ENCODE data around the gene URI1. TPM values are rescaled to one million over a fixed set of nuclear protein-coding genes. Genes with fewer than 3 reads are reported as not detected.

Gene URI1
- total and polyA plus RNA-seq, 2 donors (not counting 1 experiment from before 2014, with no cell fraction given): 21.3 to 54.2 TPM

- peaks cover 30% of the 10 kb centered on the region for H4K20me1 ChIP-seq (ENCODE audit: control insufficient read depth, insufficient read depth, low read length, poor library complexity, severe bottlenecking)
- peak overlapping the region; percentile 78 for H2AFZ ChIP-seq (ENCODE audit: insufficient read depth, low read depth, low read length, poor library complexity, severe bottlenecking)
- CTCF ChIA-PET: interaction anchor here (0.6 to 2.9 kb wide), 6 partner anchors 21 to 337 kb away, joined by 3 to 10 read pairs (median 4); partner anchors contain the start of genes PLEKHF1 and POP4
- no peaks in the 10 kb centered on the region for H3K9me3 ChIP-seq (ENCODE audit: control extremely low read depth in 1 of 3, control insufficient read depth in 2 of 3, insufficient read depth in 1 of 3, low read length in 2 of 3)
- H3K27ac ChIP-seq (ENCODE audit: low read length in 2 of 2): peak overlapping the region; percentile 46 to 67
- peaks cover 7% of the 10 kb centered on the region for H3K27me3 Mint-ChIP-seq
- peak overlapping the region; percentile 97 for H3K4me3 Mint-ChIP-seq
- DNase-seq: peak; percentile 80
- peak overlapping the region; percentile 94 for H3K27ac Mint-ChIP-seq
- peaks cover 44% of the 10 kb centered on the region for H3K4me1 Mint-ChIP-seq
- intact Hi-C loops (cut with micrococcal nuclease): loop anchor here (1.0 to 5.0 kb wide), 5 partner anchors 97 to 336 kb away; partner anchors contain the start of genes CCNE1 and POP4
- WGBS (ENCODE audit: insufficient coverage): 0% methylated on average over 70 of the region's 79 CpGs
- peaks cover 66% of the 10 kb centered on the region for H3K79me2 ChIP-seq (ENCODE audit: control insufficient read depth, insufficient read depth, low read length)
- H3K4me2 ChIP-seq (replicated peaks; ENCODE audit: low read depth, low read length, poor library complexity, severe bottlenecking): peak overlapping the region; percentile 84
- peak overlapping the region; percentile 81 for H3K9ac ChIP-seq (ENCODE audit: low read length)
- H3K9me3 Mint-ChIP-seq (ENCODE audit: insufficient read depth): no peaks in the 10 kb centered on the region
- H3K4me1 ChIP-seq (ENCODE audit: control insufficient read depth in 2 of 2, insufficient read depth in 2 of 2, low read length in 2 of 2): peaks cover 24 to 30% of the 10 kb centered on the region in 2 donors
- H3K36me3 ChIP-seq (replicated peaks in 1 of 2; ENCODE audit: control extremely low read depth in 1 of 2, control insufficient read depth in 1 of 2, extremely low read depth in 1 of 2, insufficient read depth in 2 of 2, low read length in 1 of 2): peaks cover 0 to 1% of the 10 kb centered on the region in 2 experiments
- TF ChIP-seq EZH2 (IDR thresholded peaks at IDR 0.05; ENCODE audit: borderline replicate concordance, insufficient read depth, low read depth, low read length, poor library complexity, severe bottlenecking) (no peak), CTCF (IDR thresholded peaks at IDR 0.05) (no peak)
- peak overlapping the region; percentile 39 to 96 (median 78) for H3K4me3 ChIP-seq (ENCODE audit: control extremely low read depth in 1 of 5, extremely low read depth in 1 of 5, insufficient read depth in 1 of 5, low read depth in 2 of 5, low read length in 4 of 5)
- POLR2A ChIA-PET: interaction anchor here (1.4 kb wide), 1 partner anchor 98 kb away, joined by 4 read pairs; no protein-coding TSS in a partner anchor
- no peaks in the 10 kb centered on the region for H3K27me3 ChIP-seq (replicated peaks in 1 of 4; ENCODE audit: control extremely low read depth in 1 of 4, control insufficient read depth in 3 of 4, insufficient read depth in 4 of 4, low read length in 3 of 4)
- peak; percentile 73 for ATAC-seq (ENCODE audit: low read depth)
Observed at GRCh38 chr19:29942404-29943261, 594 bp downstream of the URI1 start.
